ENCODE measurements around the gene CASD1. TPM values are rescaled to one million over a fixed set of nuclear protein-coding genes. Genes with fewer than 3 reads are reported as not detected.

Gene CASD1
- total RNA-seq, 2 donors from 2014 or later, result 20.1 to 20.2 TPM

GRCh38 chr7:94571816-94572215, 62.2 kb downstream of the CASD1 start:
- intact Hi-C loops (cut with DNase I), result no loop called here
- ATAC-seq (no peak), DNase-seq (no peak)

GRCh38 chr7:94575646-94576045, 66.0 kb downstream of the CASD1 start:
- intact Hi-C loops (cut with DNase I), result no loop called here
- ATAC-seq, result no peak

GRCh38 chr7:94576316-94576715, 66.7 kb downstream of the CASD1 start:
- DNase-seq, result no peak
- ATAC-seq, result no peak
- intact Hi-C loops (cut with DNase I), result no loop called here

More at GRCh38 chr7:94575646-94576045, 66.0 kb downstream of the CASD1 start:
- no peak for DNase-seq

DNA sequence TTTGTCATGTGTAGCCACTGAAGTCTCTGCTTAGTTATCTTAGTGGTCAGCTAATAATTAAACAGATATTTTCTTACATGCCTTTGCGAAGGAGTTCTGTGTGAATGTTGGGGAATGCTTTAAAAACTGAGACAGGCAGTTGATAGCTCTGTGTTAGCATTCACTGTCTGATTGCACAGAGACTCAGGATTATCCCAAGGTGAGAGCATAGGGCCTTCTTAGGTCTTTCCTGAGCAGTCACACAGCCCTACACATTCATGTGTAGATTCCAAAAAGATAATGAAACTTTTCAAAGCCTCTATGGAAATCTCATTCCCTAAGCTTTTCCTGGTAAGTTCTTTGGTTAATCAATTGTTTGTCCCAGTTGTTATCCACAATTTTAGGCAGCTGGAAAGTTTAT, 67.7 kb downstream of the CASD1 start:
- intact Hi-C loops (cut with DNase I), result no loop called here
- DNase-seq (no peak), ATAC-seq (no peak)

GRCh38 chr7:94578614-94579013, 69.0 kb downstream of the CASD1 start:
- ATAC-seq (no peak), DNase-seq (no peak)
- intact Hi-C loops (cut with DNase I), result no loop called here

DNA sequence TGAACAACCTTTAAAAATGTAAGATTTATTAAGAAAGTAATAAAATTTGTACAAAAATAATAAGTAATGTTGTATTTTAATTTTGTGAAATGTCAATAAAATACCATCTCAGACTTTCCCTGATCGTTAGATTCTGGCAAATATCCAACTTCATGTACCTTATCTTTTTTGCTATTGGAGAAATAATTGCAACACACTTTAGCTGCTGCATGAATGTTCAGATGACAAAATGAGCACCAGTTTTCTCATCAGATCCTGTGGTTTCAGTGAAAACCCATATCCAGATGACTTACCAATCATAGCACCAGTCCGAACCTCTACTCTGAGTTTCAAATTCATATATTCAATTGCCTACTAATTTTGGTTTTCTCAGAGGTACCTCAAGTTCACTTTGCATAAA, 69.9 kb downstream of the CASD1 start:
- DNase-seq, result no peak
- ATAC-seq, result no peak
- intact Hi-C loops (cut with DNase I), result no loop called here

DNA sequence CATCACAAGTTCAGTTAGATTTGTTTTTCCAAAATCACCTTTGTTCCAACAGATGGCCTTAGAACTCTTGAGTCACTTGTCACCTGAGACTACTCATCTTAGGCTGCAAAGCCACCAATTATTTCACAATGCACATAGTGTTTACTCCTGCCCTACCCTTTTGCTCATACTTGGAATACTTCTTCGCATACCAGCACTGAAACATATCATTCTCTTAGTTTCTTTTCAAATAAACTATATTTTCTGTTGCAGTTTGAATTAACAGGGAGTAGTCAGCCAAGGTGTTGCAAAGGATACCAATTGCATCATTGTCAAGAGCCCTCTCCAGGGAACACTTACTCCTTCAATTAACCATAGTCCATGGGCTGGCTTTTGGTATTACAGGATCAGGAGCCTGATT, 71.0 kb downstream of the CASD1 start:
- DNase-seq, result no peak
- intact Hi-C loops (cut with DNase I), result no loop called here
- ATAC-seq, result no peak

GRCh38 chr7:94584113-94584512, 74.5 kb downstream of the CASD1 start:
- ATAC-seq (peak in 1 of 2 donors; percentile 44), DNase-seq (no peak)
- intact Hi-C loops (cut with DNase I), result no loop called here

DNA sequence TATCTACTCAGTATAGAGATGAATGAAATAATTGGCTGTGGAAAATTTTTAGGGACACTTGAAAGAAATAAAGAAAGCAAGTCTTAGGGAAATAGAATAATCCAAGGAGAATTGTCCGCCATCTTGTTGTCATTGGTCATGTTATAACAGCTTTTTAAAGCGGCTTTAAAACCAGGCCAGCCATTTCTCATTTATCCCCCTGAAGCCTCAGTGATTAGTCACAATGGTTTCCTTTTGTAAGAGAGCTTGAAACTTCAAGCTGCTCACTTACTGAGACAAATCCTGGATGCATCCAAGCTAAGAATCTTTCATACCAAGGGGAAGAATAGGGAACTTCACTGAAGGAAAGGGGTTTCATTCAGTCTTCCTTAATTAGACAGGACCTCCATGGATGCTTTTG, 78.5 kb downstream of the CASD1 start:
- ATAC-seq (no peak), DNase-seq (no peak)
- intact Hi-C loops (cut with DNase I), result no loop called here

- intact Hi-C loops (cut with DNase I), result no loop called here
- ATAC-seq (no peak), DNase-seq (no peak)
Measured at GRCh38 chr7:94590526-94591162, 81.0 kb downstream of the CASD1 start.

DNA sequence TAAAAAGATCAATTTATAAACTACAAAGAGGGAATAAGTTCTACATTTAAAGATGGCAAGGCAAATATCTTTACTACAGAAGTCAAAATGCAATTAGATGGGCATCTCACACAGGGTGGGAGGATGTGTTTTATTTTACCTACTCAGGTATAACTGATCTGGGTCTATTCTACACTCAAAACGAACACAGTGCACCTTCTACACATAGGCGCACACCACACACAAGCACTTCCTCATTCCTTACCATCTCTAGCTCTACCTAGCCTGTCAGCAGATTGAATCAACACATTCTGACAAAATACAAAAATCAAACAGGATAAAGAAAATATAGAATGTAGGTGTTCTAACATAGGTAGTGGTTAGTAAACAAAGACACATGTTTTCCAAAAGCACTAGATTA, 81.6 kb downstream of the CASD1 start:
- no peak for DNase-seq
- ATAC-seq, result no peak
- intact Hi-C loops (cut with DNase I), result no loop called here

DNA sequence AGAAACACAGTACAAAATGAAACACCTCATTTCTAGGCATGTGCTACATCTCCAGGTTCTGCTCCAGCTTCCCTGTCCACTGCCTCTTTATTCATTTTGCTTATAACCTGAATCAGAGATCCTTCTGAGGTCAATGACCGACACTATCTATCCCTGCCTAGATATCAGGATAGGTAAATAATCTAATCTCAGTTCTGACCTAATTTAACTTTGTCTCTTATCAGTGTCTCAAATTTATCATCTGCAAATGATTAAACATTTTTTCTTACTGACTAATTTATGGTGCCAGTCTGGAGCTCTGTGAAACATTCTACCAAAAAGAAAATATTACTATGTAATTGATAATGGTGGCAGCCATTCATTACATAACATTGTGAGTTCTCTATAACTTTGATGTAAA, 85.3 kb downstream of the CASD1 start:
- intact Hi-C loops (cut with DNase I), result no loop called here
- ATAC-seq (no peak), DNase-seq (no peak)

DNA sequence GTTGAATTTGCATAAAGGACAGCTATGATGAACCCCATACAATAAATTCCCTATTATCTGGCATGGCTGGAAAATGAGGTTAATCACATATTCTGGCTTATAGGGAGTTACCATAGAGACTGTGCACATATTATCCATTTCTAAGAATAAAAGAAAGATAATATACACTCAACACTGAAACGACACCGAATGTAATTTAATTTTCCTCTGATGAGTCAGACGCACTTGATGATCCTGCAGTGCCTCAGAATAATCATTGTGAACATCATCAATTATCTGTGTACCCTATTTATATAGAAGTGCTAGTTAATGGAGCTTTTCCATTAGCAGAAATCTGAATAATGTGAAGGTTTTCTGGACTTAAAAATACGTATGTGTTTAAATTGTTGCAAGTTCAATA, 86.1 kb downstream of the CASD1 start:
- intact Hi-C loops (cut with DNase I), result no loop called here
- DNase-seq, result no peak
- ATAC-seq, result no peak

- no peak for ATAC-seq
- intact Hi-C loops (cut with DNase I), result no loop called here
- no peak for DNase-seq
Measured at GRCh38 chr7:94600267-94600666, 90.7 kb downstream of the CASD1 start.

GRCh38 chr7:94602181-94602580, 92.6 kb downstream of the CASD1 start:
- ATAC-seq, result no peak
- no peak for DNase-seq
- intact Hi-C loops (cut with DNase I), result no loop called here

DNA sequence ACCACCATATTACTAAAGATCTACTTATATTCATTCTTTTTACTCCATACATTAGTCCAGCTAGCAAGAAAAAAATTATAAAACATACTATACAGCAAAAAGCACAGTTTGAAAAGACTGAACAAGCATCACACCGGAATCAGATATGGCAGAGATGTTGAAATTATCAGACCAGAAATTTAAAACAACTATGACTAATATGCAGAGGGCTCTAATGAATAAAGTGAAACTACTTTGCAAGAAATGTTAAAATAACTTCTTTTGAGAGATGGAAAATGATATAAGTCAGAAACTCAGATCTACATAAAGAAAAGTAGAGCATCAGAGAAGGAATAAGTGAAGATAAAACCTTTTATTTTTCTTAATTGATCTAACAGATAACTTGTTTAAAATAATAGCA, 95.4 kb downstream of the CASD1 start:
- intact Hi-C loops (cut with DNase I), result no loop called here
- no peak for DNase-seq
- no peak for ATAC-seq

Other genes starting within 250 kb of the CASD1 start
- gene COL1A2, start 114.9 kb upstream of the CASD1 start, total RNA-seq, result 100 to 1,000 TPM; 258 to 270 TPM
- 10 to 100 TPM; 40.7 to 42.9 TPM for gene SGCE, start 146.3 kb downstream of the CASD1 start, total RNA-seq